K562 (cell line): ENCODE results near the gene NISCH. TPM values are rescaled to one million over a fixed set of nuclear protein-coding genes. Genes with fewer than 3 reads are reported as not detected.

Experiments used
- HDGF ChIP-seq: fragments of 450-650 bp; IDR thresholded peaks from 2 replicates; pipeline ENCODE4 v1.6.1; 2016
- HNRNPL ChIP-seq: fragments of 200-400 bp; formaldehyde crosslinking; IDR thresholded peaks from 2 replicates; pipeline ENCODE4 v1.6.1; 2017; ENCODE audit warnings: low read depth, mild to moderate bottlenecking, low read length
- KAT8 ChIP-seq: fragments of 450-650 bp; IDR thresholded peaks from 2 replicates; pipeline ENCODE4 v1.6.1; 2016; ENCODE audit warnings: low read depth, mild to moderate bottlenecking
- MYNN ChIP-seq, 2 experiments: sonication (generic); formaldehyde crosslinking in 1 of 2; IDR thresholded peaks; 2 replicates each; pipeline versions ENCODE4 v1.5.0 to v1.6.1; 2016 to 2020; ENCODE audit warnings: antibody characterized with exemption in 1 of 2, missing genetic modification reagents in 1 of 2
- PTBP1 ChIP-seq: fragments of 200-400 bp; formaldehyde crosslinking; IDR thresholded peaks from 2 replicates; pipeline ENCODE4 v1.6.1; 2017; ENCODE audit warnings: low read depth, low read length
- RBM25 ChIP-seq: fragments of 200-400 bp; formaldehyde crosslinking; IDR thresholded peaks from 2 replicates; pipeline ENCODE4 v1.6.1; 2018; ENCODE audit warnings: low read length, low read depth, moderate library complexity; ENCODE audit not compliant: severe bottlenecking
- TBL1XR1 ChIP-seq, 2 experiments: IDR thresholded peaks; 2 replicates each; pipeline ENCODE4 v1.6.1; 2012; ENCODE audit warnings: improper control_type of control experiment in 2 of 2, low read length in 2 of 2, mild to moderate bottlenecking in 1 of 2
- ZFP36 ChIP-seq: fragments of 150-350 bp; IDR thresholded peaks from 2 replicates; pipeline ENCODE4 v1.6.1; 2018; ENCODE audit warnings: low read length, low read depth; ENCODE audit not compliant: partially characterized antibody
- polyA plus RNA-seq, 8 experiments: library from polyadenylated mRNA; depleted of rRNA in 4 of 8; stranded (reverse) in 5 of 8; unstranded in 3 of 8; fragments of >200 nt; fragmentation: Nextera tagmentation in 2 of 8; fragmentation: Illumina TruSeq in 1 of 8; extraction: Ambion mirVana in 2 of 8; extraction: Trizol in 1 of 8; gene quantifications; 2 replicates each; pipeline versions ENCODE4 v1.2.1 to v1.2.3, GENCODE V29; 2011 to 2014; ENCODE audit warnings: inconsistent platforms in 1 of 8, missing spikeins in 1 of 8
- total RNA-seq, 7 experiments: library from RNA; depleted of rRNA in 6 of 7; stranded (reverse); fragments of >200 nt in 6 of 7; fragmentation: Illumina TruSeq in 2 of 7; extraction: Trizol in 2 of 7; gene quantifications; 2 replicates each; pipeline versions ENCODE4 v1.2.1 to v1.2.3, GENCODE V29; 2011 to 2021; ENCODE audit warnings: low replicate concordance in 1 of 7
- TF ChIP-seq, protein P1 (sequence below): fragments of 250-450 bp; sonication (Bioruptor Pico); IDR thresholded peaks from 2 replicates; pipeline ENCODE4 v1.4.0; 2020
- TF ChIP-seq, protein P2 (sequence below): fragments of 450-650 bp; IDR thresholded peaks from 2 replicates; pipeline ENCODE4 v1.6.1; 2016; ENCODE audit warnings: low read depth, mild to moderate bottlenecking, moderate library complexity
- TF ChIP-seq, protein P3 (sequence below), 2 experiments: fragments of 450-650 bp in 1 of 2; sonication (generic) in 1 of 2; formaldehyde crosslinking in 1 of 2; IDR thresholded peaks; 2 replicates each; pipeline versions ENCODE4 v1.7.1 to v1.9.0; 2016 to 2022; ENCODE audit warnings: inconsistent platforms in 1 of 2, mild to moderate bottlenecking in 1 of 2, missing genetic modification reagents in 1 of 2

The NISCH gene
- total and polyA plus RNA-seq, 9 of the 15 experiments (the other 6 are each of a cell fraction or from before 2014, with no cell fraction given), result 0.44 to 43.5 (median 23.4) TPM

DNA sequence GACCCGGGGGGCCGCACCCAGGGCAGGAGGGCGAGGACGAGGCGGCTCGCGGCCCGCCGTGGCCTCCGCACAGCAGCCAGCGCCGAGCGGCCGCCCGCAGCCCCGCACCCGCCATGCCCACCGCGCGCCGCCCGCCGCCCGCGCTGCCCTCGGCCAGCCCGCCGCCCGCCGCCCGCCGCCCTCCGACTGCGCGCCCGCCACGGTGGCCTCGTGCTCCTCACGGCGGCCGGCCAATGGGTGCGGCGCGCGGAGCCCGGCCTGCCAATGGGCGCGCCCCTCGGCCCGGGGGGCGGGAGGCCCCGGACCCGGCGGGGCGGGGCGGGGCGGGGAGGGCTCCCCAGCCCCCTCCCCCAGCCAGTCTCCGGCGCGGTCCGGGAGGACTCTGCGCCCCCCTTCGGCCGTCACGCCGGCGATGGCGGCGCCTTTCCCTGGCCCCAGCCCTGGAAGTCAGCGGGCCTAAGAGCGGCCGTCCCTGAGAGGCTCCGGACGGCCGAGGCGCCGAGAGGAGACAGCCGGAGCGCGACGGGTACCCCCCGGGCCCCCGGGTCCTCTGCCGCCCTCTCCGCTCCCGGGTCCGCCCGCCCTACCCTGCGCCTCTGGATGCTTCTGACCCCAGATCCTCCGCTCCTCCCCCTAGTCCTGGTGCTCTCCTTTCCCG lies 78.3 kb downstream of the NISCH start, which contains the start of gene NT5DC2 (continued):
- TF ChIP-seq, protein P1, sequence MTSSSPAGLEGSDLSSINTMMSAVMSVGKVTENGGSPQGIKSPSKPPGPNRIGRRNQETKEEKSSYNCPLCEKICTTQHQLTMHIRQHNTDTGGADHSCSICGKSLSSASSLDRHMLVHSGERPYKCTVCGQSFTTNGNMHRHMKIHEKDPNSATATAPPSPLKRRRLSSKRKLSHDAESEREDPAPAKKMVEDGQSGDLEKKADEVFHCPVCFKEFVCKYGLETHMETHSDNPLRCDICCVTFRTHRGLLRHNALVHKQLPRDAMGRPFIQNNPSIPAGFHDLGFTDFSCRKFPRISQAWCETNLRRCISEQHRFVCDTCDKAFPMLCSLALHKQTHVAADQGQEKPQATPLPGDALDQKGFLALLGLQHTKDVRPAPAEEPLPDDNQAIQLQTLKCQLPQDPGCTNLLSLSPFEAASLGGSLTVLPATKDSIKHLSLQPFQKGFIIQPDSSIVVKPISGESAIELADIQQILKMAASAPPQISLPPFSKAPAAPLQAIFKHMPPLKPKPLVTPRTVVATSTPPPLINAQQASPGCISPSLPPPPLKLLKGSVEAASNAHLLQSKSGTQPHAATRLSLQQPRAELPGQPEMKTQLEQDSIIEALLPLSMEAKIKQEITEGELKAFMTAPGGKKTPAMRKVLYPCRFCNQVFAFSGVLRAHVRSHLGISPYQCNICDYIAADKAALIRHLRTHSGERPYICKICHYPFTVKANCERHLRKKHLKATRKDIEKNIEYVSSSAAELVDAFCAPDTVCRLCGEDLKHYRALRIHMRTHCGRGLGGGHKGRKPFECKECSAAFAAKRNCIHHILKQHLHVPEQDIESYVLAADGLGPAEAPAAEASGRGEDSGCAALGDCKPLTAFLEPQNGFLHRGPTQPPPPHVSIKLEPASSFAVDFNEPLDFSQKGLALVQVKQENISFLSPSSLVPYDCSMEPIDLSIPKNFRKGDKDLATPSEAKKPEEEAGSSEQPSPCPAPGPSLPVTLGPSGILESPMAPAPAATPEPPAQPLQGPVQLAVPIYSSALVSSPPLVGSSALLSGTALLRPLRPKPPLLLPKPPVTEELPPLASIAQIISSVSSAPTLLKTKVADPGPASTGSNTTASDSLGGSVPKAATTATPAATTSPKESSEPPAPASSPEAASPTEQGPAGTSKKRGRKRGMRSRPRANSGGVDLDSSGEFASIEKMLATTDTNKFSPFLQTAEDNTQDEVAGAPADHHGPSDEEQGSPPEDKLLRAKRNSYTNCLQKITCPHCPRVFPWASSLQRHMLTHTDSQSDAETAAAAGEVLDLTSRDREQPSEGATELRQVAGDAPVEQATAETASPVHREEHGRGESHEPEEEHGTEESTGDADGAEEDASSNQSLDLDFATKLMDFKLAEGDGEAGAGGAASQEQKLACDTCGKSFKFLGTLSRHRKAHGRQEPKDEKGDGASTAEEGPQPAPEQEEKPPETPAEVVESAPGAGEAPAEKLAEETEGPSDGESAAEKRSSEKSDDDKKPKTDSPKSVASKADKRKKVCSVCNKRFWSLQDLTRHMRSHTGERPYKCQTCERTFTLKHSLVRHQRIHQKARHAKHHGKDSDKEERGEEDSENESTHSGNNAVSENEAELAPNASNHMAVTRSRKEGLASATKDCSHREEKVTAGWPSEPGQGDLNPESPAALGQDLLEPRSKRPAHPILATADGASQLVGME, result no peak
- TF ChIP-seq RBM25 (peak; percentile 66), ZFP36 (no peak), KAT8 (no peak), HDGF (no peak), HNRNPL (no peak), TBL1XR1 (IDR thresholded peaks at IDR 0.05; ENCODE audit: low read length in 2 of 2) (no peak), PTBP1 (no peak), MYNN (IDR thresholded peaks at IDR 0.05) (no peak), MYNN (CRISPR knock-in tag; IDR thresholded peaks at IDR 0.05) (no peak)
- TF ChIP-seq, protein P2, sequence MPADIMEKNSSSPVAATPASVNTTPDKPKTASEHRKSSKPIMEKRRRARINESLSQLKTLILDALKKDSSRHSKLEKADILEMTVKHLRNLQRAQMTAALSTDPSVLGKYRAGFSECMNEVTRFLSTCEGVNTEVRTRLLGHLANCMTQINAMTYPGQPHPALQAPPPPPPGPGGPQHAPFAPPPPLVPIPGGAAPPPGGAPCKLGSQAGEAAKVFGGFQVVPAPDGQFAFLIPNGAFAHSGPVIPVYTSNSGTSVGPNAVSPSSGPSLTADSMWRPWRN, result no peak
- TF ChIP-seq, protein P3, sequence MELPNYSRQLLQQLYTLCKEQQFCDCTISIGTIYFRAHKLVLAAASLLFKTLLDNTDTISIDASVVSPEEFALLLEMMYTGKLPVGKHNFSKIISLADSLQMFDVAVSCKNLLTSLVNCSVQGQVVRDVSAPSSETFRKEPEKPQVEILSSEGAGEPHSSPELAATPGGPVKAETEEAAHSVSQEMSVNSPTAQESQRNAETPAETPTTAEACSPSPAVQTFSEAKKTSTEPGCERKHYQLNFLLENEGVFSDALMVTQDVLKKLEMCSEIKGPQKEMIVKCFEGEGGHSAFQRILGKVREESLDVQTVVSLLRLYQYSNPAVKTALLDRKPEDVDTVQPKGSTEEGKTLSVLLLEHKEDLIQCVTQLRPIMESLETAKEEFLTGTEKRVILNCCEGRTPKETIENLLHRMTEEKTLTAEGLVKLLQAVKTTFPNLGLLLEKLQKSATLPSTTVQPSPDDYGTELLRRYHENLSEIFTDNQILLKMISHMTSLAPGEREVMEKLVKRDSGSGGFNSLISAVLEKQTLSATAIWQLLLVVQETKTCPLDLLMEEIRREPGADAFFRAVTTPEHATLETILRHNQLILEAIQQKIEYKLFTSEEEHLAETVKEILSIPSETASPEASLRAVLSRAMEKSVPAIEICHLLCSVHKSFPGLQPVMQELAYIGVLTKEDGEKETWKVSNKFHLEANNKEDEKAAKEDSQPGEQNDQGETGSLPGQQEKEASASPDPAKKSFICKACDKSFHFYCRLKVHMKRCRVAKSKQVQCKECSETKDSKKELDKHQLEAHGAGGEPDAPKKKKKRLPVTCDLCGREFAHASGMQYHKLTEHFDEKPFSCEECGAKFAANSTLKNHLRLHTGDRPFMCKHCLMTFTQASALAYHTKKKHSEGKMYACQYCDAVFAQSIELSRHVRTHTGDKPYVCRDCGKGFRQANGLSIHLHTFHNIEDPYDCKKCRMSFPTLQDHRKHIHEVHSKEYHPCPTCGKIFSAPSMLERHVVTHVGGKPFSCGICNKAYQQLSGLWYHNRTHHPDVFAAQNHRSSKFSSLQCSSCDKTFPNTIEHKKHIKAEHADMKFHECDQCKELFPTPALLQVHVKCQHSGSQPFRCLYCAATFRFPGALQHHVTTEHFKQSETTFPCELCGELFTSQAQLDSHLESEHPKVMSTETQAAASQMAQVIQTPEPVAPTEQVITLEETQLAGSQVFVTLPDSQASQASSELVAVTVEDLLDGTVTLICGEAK (IDR thresholded peaks at IDR 0.05), result 0 out of 2 replicates have a peak, but pooled peaks have one; percentile 5
- TF ChIP-seq, protein P3 (CRISPR knock-in tag; IDR thresholded peaks at IDR 0.05), result no peak
